GM23338 (cell line): ENCODE results near the gene ANO1. TPM values are rescaled to one million over a fixed set of nuclear protein-coding genes. Genes with fewer than 3 reads are reported as not detected.

Source experiments
- ATAC-seq: fragments of 200-7000 bp; cut with Tn5 transposase; 3 replicates; pipeline ENCODE4 v1.9.1; 2020
- DNase-seq: peaks from one replicate; pipeline ENCODE4 v3.0.0-alpha.2; 2015; ENCODE audit warnings: low spot score
- H2AFZ ChIP-seq: fragments of 200-600 bp; sonication (generic); 2 replicates; pipeline ENCODE4 v1.8.0; 2016; ENCODE audit warnings: antibody characterized with exemption, mild to moderate bottlenecking, moderate library complexity
- H3F3A ChIP-seq: fragments of 200-600 bp; sonication (generic); replicated peaks from 2 replicates; pipeline ENCODE4 v1.8.0; 2017; ENCODE audit warnings: antibody characterized with exemption, mixed run types, low read depth
- H3K27ac ChIP-seq: fragments of 200-600 bp; sonication (generic); 2 replicates; pipeline ENCODE4 v1.6.1; 2016; ENCODE audit warnings: low read depth
- H3K27me3 ChIP-seq: fragments of 200-600 bp; sonication (generic); 2 replicates; pipeline ENCODE4 v1.8.0; 2016; ENCODE audit warnings: mild to moderate bottlenecking, mixed run types, moderate library complexity; ENCODE audit not compliant: insufficient read depth
- H3K36me3 ChIP-seq: fragments of 200-600 bp; sonication (generic); 2 replicates; pipeline ENCODE4 v1.8.0; 2016; ENCODE audit warnings: mild to moderate bottlenecking; ENCODE audit not compliant: insufficient read depth
- H3K4me1 ChIP-seq: fragments of 200-600 bp; sonication (generic); 2 replicates; pipeline ENCODE4 v1.8.0; 2016; ENCODE audit warnings: mild to moderate bottlenecking, moderate library complexity; ENCODE audit not compliant: insufficient read depth
- H3K4me2 ChIP-seq: fragments of 200-600 bp; sonication (generic); 2 replicates; pipeline ENCODE4 v1.7.1; 2017; ENCODE audit warnings: mixed run types
- H3K4me3 ChIP-seq: fragments of 200-600 bp; sonication (generic); 2 replicates; pipeline ENCODE4 v1.6.1; 2016; ENCODE audit warnings: mixed run types
- H3K79me2 ChIP-seq: fragments of 200-600 bp; sonication (generic); replicated peaks from 2 replicates; pipeline ENCODE4 v1.8.0; 2017; ENCODE audit warnings: mild to moderate bottlenecking; ENCODE audit not compliant: insufficient read depth
- H3K9me2 ChIP-seq: fragments of 200-600 bp; sonication (generic); 2 replicates; pipeline ENCODE4 v1.8.0; 2017; ENCODE audit not compliant: insufficient read depth
- H4K20me1 ChIP-seq: fragments of 200-600 bp; sonication (generic); replicated peaks from 2 replicates; pipeline ENCODE4 v1.8.0; 2017; ENCODE audit warnings: mild to moderate bottlenecking; ENCODE audit not compliant: insufficient read depth
- H3K27ac Mint-ChIP-seq: 2 replicates; pipeline ENCODE4 v1.8.0; 2020; ENCODE audit warnings: inconsistent platforms, mild to moderate bottlenecking, moderate library complexity, mixed read lengths
- H3K27me3 Mint-ChIP-seq: 3 replicates; pipeline ENCODE4 v1.8.0; 2022; ENCODE audit warnings: low read depth, mild to moderate bottlenecking, moderate library complexity, mixed read lengths, inconsistent platforms; ENCODE audit not compliant: insufficient read depth, poor library complexity
- H3K36me3 Mint-ChIP-seq: 3 replicates; pipeline ENCODE4 v1.8.0; 2021; ENCODE audit warnings: low read depth, mild to moderate bottlenecking, inconsistent platforms, moderate library complexity, mixed read lengths
- H3K4me1 Mint-ChIP-seq: 3 replicates; pipeline ENCODE4 v1.8.0; 2020; ENCODE audit warnings: mild to moderate bottlenecking, inconsistent platforms, mixed read lengths
- H3K4me3 Mint-ChIP-seq: 3 replicates; pipeline ENCODE4 v1.8.0; 2021; ENCODE audit warnings: moderate library complexity, mild to moderate bottlenecking, inconsistent platforms, mixed read lengths
- H3K9me3 Mint-ChIP-seq: 3 replicates; pipeline ENCODE4 v1.8.0; 2020; ENCODE audit warnings: moderate library complexity, mild to moderate bottlenecking, inconsistent platforms, mixed read lengths
- CREB1 ChIP-seq: fragments of 250-450 bp; sonication (Bioruptor Pico); IDR thresholded peaks from 2 replicates; pipeline ENCODE4 v1.5.0; 2020; ENCODE audit warnings: low read depth, mild to moderate bottlenecking, moderate library complexity
- CTCF ChIP-seq, 2 experiments: fragments of 200-600 bp in 1 of 2; sonication (generic) in 1 of 2; conservative IDR thresholded peaks; 2 replicates each; pipeline versions ENCODE4 v1.5.1 to v1.6.1; 2016 to 2017; ENCODE audit warnings: antibody characterized with exemption in 2 of 2, low read depth in 2 of 2, mild to moderate bottlenecking in 2 of 2, moderate library complexity in 1 of 2
- ETS1 ChIP-seq: IDR thresholded peaks from 2 replicates; pipeline ENCODE4 v1.6.1; 2016; ENCODE audit warnings: antibody characterized with exemption
- EZH2 ChIP-seq: fragments of 200-600 bp; sonication (generic); IDR thresholded peaks from one replicate; pipeline ENCODE4 v1.8.0; 2017; ENCODE audit warnings: antibody characterized with exemption, mild to moderate bottlenecking, low read depth; ENCODE audit not compliant: unreplicated experiment
- EZH2phosphoT487 ChIP-seq: fragments of 200-600 bp; sonication (generic); IDR thresholded peaks from one replicate; pipeline ENCODE4 v1.8.1; 2018; ENCODE audit warnings: antibody characterized with exemption; ENCODE audit not compliant: unreplicated experiment
- REST ChIP-seq: IDR thresholded peaks from one replicate; pipeline ENCODE4 v1.6.1; 2018; ENCODE audit warnings: antibody characterized with exemption; ENCODE audit not compliant: unreplicated experiment
- STAT1 ChIP-seq: IDR thresholded peaks from one replicate; pipeline ENCODE4 v1.6.1; 2016; ENCODE audit warnings: antibody characterized with exemption; ENCODE audit not compliant: unreplicated experiment
- ZNF331 ChIP-seq: fragments of 250-450 bp; sonication (Bioruptor Pico); IDR thresholded peaks from 2 replicates; pipeline ENCODE4 v1.5.0; 2020; ENCODE audit warnings: low read depth, mild to moderate bottlenecking, moderate library complexity
- ZNF462 ChIP-seq: fragments of 250-450 bp; sonication (Bioruptor Pico); IDR thresholded peaks from 2 replicates; pipeline ENCODE4 v1.5.0; 2020; ENCODE audit warnings: mild to moderate bottlenecking, moderate library complexity
- polyA plus RNA-seq: library from polyadenylated mRNA; unstranded; fragments of >200 nt; fragmentation: Nextera tagmentation; extraction: Ambion mirVana; gene quantifications from 2 replicates; pipeline ENCODE4 v1.2.1, GENCODE V29; 2016
- total RNA-seq: library from RNA; depleted of rRNA; stranded (reverse); fragments of >200 nt; shearing (Covaris generic); gene quantifications from 2 replicates; pipeline ENCODE4 v1.2.3, GENCODE V29; 2014

ANO1 gene
- total and polyA plus RNA-seq, 2 experiments from 2014 or later = 1.4 to 3.4 TPM

- TF ChIP-seq REST (no peak), ETS1 (no peak), ZNF331 (CRISPR knock-in tag) (no peak), CREB1 (CRISPR knock-in tag) (no peak), EZH2 (no peak), EZH2phosphoT487 (no peak)
Observed at GRCh38 chr11:70049045-70049444, 29.1 kb upstream of the ANO1 start (continued).

- ATAC-seq = no peak
- no peak for DNase-seq
- Histone ChIP-seq H3K4me1 (no peaks in the 10 kb centered on the region; the same call in 1 of the 2 replicates), H3K9me2 (no peaks in the 10 kb centered on the region), H3K27me3 (no peaks in the 10 kb centered on the region), H3K4me2 (no peak overlapping the region), H4K20me1 (no peaks in the 10 kb centered on the region), H2AFZ (no peak overlapping the region), H3K27ac (no peak overlapping the region), H3K79me2 (no peaks in the 10 kb centered on the region), H3K36me3 (no peaks in the 10 kb centered on the region), H3F3A (no peaks in the 10 kb centered on the region), H3K4me3 (no peak overlapping the region)
- Mint-ChIP-seq H3K4me3 (no peak overlapping the region), H3K9me3 (no peaks in the 10 kb centered on the region; the same call in 2 of the 3 replicates), H3K36me3 (no peaks in the 10 kb centered on the region), H3K4me1 (peaks cover 11% of the 10 kb centered on the region; the same call in 2 of the 3 replicates), H3K27me3 (no peaks in the 10 kb centered on the region), H3K27ac (no peak overlapping the region)
- TF ChIP-seq STAT1 (no peak), CTCF (conservative IDR thresholded peaks at IDR 0.05; ENCODE audit: low read depth in 2 of 2) (no peak), REST (no peak), ZNF462 (no peak)
Observed at GRCh38 chr11:70050243-70050642, 27.9 kb upstream of the ANO1 start.
